Activated CD8-positive, alpha-beta T cell treated with anti-CD3 and anti-CD28 coated beads for 36 hours (primary cell): ENCODE data around the gene C19orf44. TPM values are rescaled to one million over a fixed set of nuclear protein-coding genes. Genes with fewer than 3 reads are reported as not detected.
"Not testable (repeated sequence)": the region's sequence is repeated elsewhere in the genome, so short reads cannot be mapped to it uniquely, and the experiment has no call there.

ENCODE experiments used
- ATAC-seq: fragments of 200-7000 bp; cut with Tn5 transposase; one replicate; pipeline ENCODE4 v1.10.0; 2021; ENCODE audit warnings: mild to moderate bottlenecking, moderate library complexity
- CTCF ChIA-PET: fragments of 350-600 bp; sonication (Branson Sonifier 250); formaldehyde crosslinking; loops from one replicate; lab custom pipeline; 2021; ENCODE audit warnings: antibody characterized with exemption; lab: Charles Lee
- POLR2A ChIA-PET: fragments of 350-600 bp; sonication (Branson Sonifier 250); formaldehyde crosslinking; loops from one replicate; lab custom pipeline; 2021; ENCODE audit warnings: antibody characterized with exemption; lab: Charles Lee
- DNase-seq: peaks from one replicate; pipeline ENCODE4 v3.0.0-alpha.2; 2020
- H3K27ac Mint-ChIP-seq: one replicate; pipeline ENCODE4 v1.8.0; 2021; ENCODE audit warnings: mild to moderate bottlenecking, mixed read lengths
- H3K27me3 Mint-ChIP-seq: one replicate; pipeline ENCODE4 v1.8.0; 2021; ENCODE audit warnings: mixed read lengths
- H3K36me3 Mint-ChIP-seq: one replicate; pipeline ENCODE4 v1.8.0; 2021; ENCODE audit warnings: low read depth, mixed read lengths
- H3K4me1 Mint-ChIP-seq: one replicate; pipeline ENCODE4 v1.8.0; 2021; ENCODE audit warnings: low read depth, mixed read lengths
- H3K4me3 Mint-ChIP-seq: one replicate; pipeline ENCODE4 v1.8.0; 2021; ENCODE audit warnings: mild to moderate bottlenecking, moderate library complexity, mixed read lengths
- H3K9me3 Mint-ChIP-seq: one replicate; pipeline ENCODE4 v1.8.0; 2021; ENCODE audit warnings: mixed read lengths
- intact Hi-C: fragments of 100-400 bp; cut with micrococcal nuclease; formaldehyde crosslinking; loops from one replicate; pipeline ENCODE4 v1.10.0; 2022
- total RNA-seq, 2 experiments: library from RNA; stranded (reverse); gene quantifications; one replicate each; pipeline ENCODE4 v1.2.3, GENCODE V29; 2021
- TF ChIP-seq, protein P1 (sequence below): fragments of 200-600 bp; IDR thresholded peaks from one replicate; pipeline ENCODE4 v1.8.0; 2022; ENCODE audit warnings: antibody characterized with exemption, mild to moderate bottlenecking

C19orf44 gene
- total RNA-seq, 2 experiments from 2014 or later = 1.9 to 2.3 TPM

DNA sequence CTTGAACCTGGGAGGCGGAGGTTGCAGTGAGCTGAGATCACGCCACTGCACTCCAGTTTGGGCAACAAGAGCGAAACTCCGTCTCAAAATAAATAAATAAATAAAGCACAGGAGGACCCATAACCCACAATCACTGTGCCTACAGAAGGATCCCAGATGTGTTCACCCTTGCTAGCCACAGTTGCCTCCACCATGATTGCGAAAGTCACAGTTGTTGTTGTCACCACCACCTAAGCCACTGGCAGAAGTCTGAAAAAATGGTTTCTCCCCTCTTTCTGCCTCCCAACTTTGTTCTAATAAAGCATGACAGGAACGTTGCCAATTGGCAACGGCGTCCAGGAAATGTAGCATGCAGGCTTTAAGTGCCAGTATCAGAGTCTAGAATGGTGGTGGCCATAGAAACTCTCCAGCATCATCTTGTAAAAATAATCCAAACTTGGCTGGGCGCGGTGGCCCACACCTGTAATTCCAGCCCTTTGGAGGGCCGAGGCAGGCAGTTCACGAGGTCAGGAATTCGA is 22.3 kb upstream of the C19orf44 start:
- H3K27me3 Mint-ChIP-seq = peaks cover 2% of the 10 kb centered on the region
- H3K27ac Mint-ChIP-seq = no peak overlapping the region
- TF ChIP-seq, protein P1, sequence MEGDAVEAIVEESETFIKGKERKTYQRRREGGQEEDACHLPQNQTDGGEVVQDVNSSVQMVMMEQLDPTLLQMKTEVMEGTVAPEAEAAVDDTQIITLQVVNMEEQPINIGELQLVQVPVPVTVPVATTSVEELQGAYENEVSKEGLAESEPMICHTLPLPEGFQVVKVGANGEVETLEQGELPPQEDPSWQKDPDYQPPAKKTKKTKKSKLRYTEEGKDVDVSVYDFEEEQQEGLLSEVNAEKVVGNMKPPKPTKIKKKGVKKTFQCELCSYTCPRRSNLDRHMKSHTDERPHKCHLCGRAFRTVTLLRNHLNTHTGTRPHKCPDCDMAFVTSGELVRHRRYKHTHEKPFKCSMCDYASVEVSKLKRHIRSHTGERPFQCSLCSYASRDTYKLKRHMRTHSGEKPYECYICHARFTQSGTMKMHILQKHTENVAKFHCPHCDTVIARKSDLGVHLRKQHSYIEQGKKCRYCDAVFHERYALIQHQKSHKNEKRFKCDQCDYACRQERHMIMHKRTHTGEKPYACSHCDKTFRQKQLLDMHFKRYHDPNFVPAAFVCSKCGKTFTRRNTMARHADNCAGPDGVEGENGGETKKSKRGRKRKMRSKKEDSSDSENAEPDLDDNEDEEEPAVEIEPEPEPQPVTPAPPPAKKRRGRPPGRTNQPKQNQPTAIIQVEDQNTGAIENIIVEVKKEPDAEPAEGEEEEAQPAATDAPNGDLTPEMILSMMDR = no peak
- no peaks in the 10 kb centered on the region for H3K36me3 Mint-ChIP-seq
- ATAC-seq = no peak
- ChIA-PET POLR2A (no interaction called here), CTCF (no interaction called here)
- intact Hi-C loops = no loop called here
- H3K4me3 Mint-ChIP-seq = no peak overlapping the region
- no peak for DNase-seq
- H3K4me1 Mint-ChIP-seq = peaks cover 14% of the 10 kb centered on the region
- peaks cover 1% of the 10 kb centered on the region for H3K9me3 Mint-ChIP-seq

DNA sequence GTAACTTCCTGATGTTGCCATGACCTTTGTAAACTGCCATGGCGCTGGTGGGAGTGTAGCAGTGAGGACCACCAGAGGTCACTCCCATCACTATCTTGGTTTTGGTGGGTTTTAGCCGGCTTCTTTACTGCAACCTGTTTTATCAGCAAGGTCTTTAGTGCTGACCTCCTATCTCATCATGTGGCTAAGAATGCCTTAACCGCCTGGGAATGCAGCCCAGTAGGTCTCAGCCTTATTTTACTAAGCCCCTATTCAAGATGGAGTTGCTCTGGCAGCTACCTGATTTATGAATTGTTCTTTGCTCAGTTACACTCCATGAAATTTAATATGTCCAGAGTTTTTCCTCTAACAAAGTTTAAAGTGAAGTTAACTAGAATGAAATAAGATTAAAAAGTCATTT is 19.8 kb upstream of the C19orf44 start:
- H3K36me3 Mint-ChIP-seq = no peaks in the 10 kb centered on the region
- peaks cover 1% of the 10 kb centered on the region for H3K9me3 Mint-ChIP-seq
- CTCF ChIA-PET = interaction anchor here (1.0 kb wide), 1 partner anchor 94 kb away, joined by 3 read pairs; no protein-coding TSS in a partner anchor
- intact Hi-C loops = no loop called here
- no peak overlapping the region for H3K27ac Mint-ChIP-seq
- H3K4me1 Mint-ChIP-seq = no peaks in the 10 kb centered on the region
- peaks cover 2% of the 10 kb centered on the region for H3K27me3 Mint-ChIP-seq
- no peak overlapping the region for H3K4me3 Mint-ChIP-seq
- TF ChIP-seq, protein P1 = no peak
- POLR2A ChIA-PET = interaction anchor here (1.2 kb wide), 1 partner anchor 13 kb away, joined by 3 read pairs; no protein-coding TSS in a partner anchor
- DNase-seq (no peak), ATAC-seq (no peak)

DNA sequence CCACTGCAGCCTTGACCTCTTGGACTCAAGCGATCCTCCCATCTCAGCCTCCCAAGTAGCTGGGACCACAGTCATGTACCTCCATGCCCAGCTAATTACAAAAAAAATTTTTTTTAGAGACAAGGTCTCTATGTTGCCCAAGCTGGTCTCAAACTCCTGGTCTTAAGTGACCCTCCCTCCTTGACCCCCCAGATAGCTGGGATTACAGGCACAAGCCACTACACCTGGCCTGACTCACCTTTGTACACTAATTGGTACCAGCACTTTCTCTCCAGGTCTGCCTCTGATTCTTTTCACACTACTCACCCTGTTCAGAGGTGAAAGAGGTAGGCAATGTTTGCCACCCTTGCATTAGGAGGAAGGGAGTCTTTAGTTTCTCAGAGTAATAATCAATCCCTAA is 18.9 kb upstream of the C19orf44 start:
- H3K36me3 Mint-ChIP-seq = no peaks in the 10 kb centered on the region
- H3K4me1 Mint-ChIP-seq = no peaks in the 10 kb centered on the region
- no peak overlapping the region for H3K4me3 Mint-ChIP-seq
- ATAC-seq = no peak
- ChIA-PET CTCF (interaction anchor here (1.0 kb wide), 1 partner anchor 95 kb away, joined by 3 read pairs; no protein-coding TSS in a partner anchor), POLR2A (interaction anchor here (1.2 kb wide), 1 partner anchor 14 kb away, joined by 3 read pairs; no protein-coding TSS in a partner anchor)
- no peak for DNase-seq
- H3K27ac Mint-ChIP-seq = no peak overlapping the region
- TF ChIP-seq, protein P1 = no peak
- H3K9me3 Mint-ChIP-seq = peaks cover 1% of the 10 kb centered on the region
- H3K27me3 Mint-ChIP-seq = peaks cover 2% of the 10 kb centered on the region
- intact Hi-C loops = no loop called here

DNA sequence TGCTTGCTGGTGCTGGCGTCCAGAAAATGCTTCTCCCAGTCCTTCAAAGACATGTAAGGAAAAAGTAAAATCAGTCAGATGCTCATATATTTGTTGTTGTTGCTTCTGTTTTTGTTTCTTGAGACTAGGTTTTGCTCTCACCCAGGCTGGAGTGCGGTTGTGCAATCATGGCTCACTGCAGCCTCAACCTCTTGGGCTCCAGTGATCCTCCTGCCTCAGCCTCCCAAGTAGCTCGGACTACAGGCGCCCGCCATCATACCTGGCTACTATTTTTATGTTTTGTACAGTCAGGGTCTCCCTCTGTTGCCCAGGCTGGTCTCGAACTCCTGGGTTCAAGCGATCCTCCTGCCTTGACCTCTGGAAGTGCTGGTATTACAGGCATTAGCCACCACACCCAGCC is 13.4 kb upstream of the C19orf44 start:
- TF ChIP-seq, protein P1 = no peak
- CTCF ChIA-PET = no interaction called here
- ATAC-seq = no peak

DNA sequence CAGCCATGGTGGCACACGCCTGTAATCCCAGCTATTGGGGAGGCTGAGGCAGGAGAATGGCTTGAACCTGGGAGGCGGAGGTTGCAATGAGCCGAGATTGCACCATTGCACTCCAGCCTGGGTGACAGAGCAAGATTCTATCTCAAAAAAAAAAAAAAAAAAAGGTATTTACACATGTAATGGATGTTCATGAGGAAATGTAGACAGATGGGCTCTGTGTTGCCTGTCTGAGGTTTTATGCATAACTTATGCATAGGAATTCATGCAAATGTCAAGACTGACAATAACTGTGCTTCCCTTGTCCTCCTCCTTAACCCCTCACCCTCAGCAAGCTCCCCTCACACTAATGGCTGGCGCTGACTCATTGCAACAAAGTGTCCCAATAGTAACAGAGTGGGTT is 9.7 kb upstream of the C19orf44 start:
- POLR2A ChIA-PET, ATAC-seq, H3K27me3 Mint-ChIP-seq, H3K9me3 Mint-ChIP-seq, H3K36me3 Mint-ChIP-seq, DNase-seq, H3K4me3 Mint-ChIP-seq, H3K27ac Mint-ChIP-seq, H3K4me1 Mint-ChIP-seq, intact Hi-C loops: not testable (repeated sequence)
- CTCF ChIA-PET = interaction anchor here (1.0 kb wide), 1 partner anchor 29 kb away, joined by 3 read pairs; no protein-coding TSS in a partner anchor

More for the DNA sequence above, 13.4 kb upstream of the C19orf44 start:
- intact Hi-C loops = no loop called here
- POLR2A ChIA-PET = interaction anchor here (0.6 kb wide), 1 partner anchor 289 kb away, joined by 3 read pairs; no protein-coding TSS in a partner anchor
- no peak overlapping the region for H3K4me3 Mint-ChIP-seq
- DNase-seq = no peak
- H3K27ac Mint-ChIP-seq = no peak overlapping the region
- no peaks in the 10 kb centered on the region for H3K9me3 Mint-ChIP-seq
- no peaks in the 10 kb centered on the region for H3K36me3 Mint-ChIP-seq
- H3K27me3 Mint-ChIP-seq = no peaks in the 10 kb centered on the region
- no peaks in the 10 kb centered on the region for H3K4me1 Mint-ChIP-seq
